Neutrophil (primary cell): ENCODE results near the gene RRBP1.
A peak's percentile ranks its signal among the peaks of the same experiment; 100 is the strongest.

Experiments used
- H3K27ac ChIP-seq: fragments of 200-600 bp; sonication (generic); 2 replicates; pipeline ENCODE4 v1.5.1; 2016; ENCODE audit warnings: mild to moderate bottlenecking, moderate library complexity
- H3K27me3 ChIP-seq: fragments of 200-600 bp; sonication (generic); 2 replicates; pipeline ENCODE4 v1.6.0; 2016; ENCODE audit warnings: mild to moderate bottlenecking
- H3K36me3 ChIP-seq: fragments of 200-600 bp; sonication (generic); 2 replicates; pipeline ENCODE4 v1.5.1; 2017
- H3K4me1 ChIP-seq, 2 experiments: fragments of 200-600 bp in 1 of 2; sonication (generic) in 1 of 2; 1 replicate in 1 of 2; 2 replicates in 1 of 2; pipeline versions ENCODE4 v1.5.1 to v1.6.1; 2013 to 2016; ENCODE audit warnings: low read depth in 1 of 2, low read length in 1 of 2, mild to moderate bottlenecking in 1 of 2, moderate library complexity in 1 of 2; ENCODE audit not compliant: control insufficient read depth in 1 of 2, insufficient read depth in 1 of 2
- H3K4me3 ChIP-seq, 2 experiments: fragments of 200-600 bp in 1 of 2; sonication (generic) in 1 of 2; 1 replicate in 1 of 2; 2 replicates in 1 of 2; pipeline ENCODE4 v1.5.1; 2013 to 2016; ENCODE audit warnings: low read depth in 1 of 2, low read length in 1 of 2, mild to moderate bottlenecking in 1 of 2, moderate library complexity in 1 of 2
- H3K9me3 ChIP-seq: fragments of 200-600 bp; sonication (generic); 2 replicates; pipeline ENCODE4 v1.5.1; 2016
- TF ChIP-seq, protein P1 (sequence below): fragments of 200-600 bp; sonication (generic); IDR thresholded peaks from 2 replicates; pipeline ENCODE4 v1.5.1; 2016; ENCODE audit warnings: antibody characterized with exemption

The RRBP1 gene

DNA sequence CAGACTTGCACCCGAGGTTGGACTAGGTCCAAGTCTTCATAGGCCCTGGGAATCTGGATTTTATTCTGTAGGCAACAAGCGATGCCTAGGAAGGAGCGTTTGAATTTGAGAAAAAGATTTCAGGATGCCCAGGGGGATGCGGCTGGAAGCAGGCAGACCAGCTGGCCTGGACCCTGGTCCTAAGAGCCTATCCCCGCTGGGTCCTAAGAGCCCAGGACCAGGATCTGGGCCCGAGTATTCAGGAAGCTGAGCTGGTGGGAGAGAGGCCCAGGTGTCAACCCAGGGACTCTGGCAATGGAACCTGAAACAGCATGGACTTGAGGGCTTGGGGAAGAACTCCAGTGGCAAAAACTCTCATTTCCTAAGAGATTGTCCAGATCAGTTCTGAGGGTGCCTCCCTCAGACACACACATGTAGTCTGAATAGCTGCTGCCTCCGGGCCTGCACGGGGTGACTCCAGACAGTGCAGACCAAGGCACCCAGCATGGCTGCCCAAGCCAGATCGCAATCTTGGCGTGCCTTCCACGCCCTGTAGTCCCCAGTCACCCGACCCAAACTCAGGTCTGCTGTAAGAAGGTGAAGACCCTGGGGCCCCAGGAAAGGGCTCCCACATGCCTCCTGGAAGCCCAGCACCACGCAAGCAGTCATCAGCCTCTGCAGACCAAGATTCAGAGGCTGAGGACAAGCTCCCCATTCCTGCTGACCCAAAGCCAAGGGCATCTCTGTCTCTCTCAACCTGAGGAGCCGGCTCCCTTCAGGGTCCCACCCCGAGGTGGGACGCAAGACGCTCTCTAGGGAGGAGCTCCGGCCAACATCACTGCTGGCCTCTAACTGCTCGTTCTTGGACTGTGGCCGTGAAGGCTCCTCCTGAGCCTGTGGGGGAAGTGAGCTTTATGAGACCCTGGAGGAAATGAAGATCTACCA, 34.4 kb downstream of the RRBP1 start:
- Histone ChIP-seq H3K27me3 (no peaks in the 10 kb centered on the region), H3K4me1 (peaks cover 39 to 46% of the 10 kb centered on the region in 2 experiments), H3K4me3 (no peak overlapping the region), H3K9me3 (no peaks in the 10 kb centered on the region), H3K27ac (peak overlapping the region; percentile 70), H3K36me3 (peaks cover 4% of the 10 kb centered on the region)
- TF ChIP-seq, protein P1, sequence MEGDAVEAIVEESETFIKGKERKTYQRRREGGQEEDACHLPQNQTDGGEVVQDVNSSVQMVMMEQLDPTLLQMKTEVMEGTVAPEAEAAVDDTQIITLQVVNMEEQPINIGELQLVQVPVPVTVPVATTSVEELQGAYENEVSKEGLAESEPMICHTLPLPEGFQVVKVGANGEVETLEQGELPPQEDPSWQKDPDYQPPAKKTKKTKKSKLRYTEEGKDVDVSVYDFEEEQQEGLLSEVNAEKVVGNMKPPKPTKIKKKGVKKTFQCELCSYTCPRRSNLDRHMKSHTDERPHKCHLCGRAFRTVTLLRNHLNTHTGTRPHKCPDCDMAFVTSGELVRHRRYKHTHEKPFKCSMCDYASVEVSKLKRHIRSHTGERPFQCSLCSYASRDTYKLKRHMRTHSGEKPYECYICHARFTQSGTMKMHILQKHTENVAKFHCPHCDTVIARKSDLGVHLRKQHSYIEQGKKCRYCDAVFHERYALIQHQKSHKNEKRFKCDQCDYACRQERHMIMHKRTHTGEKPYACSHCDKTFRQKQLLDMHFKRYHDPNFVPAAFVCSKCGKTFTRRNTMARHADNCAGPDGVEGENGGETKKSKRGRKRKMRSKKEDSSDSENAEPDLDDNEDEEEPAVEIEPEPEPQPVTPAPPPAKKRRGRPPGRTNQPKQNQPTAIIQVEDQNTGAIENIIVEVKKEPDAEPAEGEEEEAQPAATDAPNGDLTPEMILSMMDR: no peak

DNA sequence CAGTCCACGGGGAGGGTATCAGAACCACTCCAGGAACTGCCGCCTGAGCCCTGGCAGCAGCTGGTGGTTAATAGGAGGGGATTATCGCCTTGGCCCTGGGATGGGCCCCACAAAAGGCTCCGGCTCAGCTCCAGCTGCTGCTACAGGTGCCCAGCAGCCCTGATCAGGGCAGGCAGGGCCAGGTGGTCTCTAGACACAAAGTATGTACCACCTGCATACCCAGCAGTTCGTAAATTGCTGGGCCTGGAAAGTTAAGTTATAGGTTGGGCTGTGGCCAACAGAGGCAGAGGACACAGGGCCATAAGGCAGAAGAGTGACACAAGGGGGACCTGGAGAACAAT, 35.1 kb downstream of the RRBP1 start:
- Histone ChIP-seq H3K27ac (no peak overlapping the region), H3K9me3 (no peaks in the 10 kb centered on the region), H3K4me3 (no peak overlapping the region), H3K27me3 (no peaks in the 10 kb centered on the region), H3K4me1 (peaks cover 37 to 44% of the 10 kb centered on the region in 2 experiments), H3K36me3 (peaks cover 11% of the 10 kb centered on the region)
- TF ChIP-seq, protein P1: no peak

DNA sequence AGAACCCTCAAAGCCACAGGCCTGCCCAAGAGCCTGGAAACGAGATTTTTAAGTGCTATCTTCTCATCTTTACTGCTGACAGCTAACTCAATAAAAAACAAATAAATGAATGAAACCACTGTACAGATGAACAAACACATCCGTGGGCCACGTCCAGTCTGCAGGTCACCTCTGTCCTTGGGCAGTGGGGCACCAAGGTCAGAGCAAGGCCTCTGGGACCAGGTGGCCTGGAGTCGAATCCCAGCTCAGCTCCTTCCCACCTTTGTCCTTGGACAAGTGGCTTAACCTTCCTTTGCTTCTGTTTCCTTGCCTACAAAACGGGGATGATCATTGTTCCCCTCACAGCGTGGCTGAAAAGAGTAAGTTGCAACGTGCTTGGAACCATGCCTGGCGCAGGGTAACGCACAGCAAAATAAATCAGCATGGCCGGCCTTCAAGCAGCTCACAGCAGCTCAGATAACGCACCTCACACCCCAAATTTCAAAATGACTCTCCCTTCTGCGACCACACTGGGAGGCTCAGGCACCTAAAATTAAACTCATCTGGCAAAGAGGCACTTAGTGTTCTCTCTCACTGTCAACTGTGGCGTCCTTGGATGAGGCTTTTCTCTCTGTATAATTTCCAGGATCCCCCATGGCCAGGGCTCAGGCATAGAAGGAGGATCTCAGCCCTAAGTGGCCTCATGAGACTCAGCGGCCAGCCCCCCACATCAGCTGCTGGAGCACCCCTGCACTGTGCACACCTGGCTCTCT, 35.7 kb downstream of the RRBP1 start:
- Histone ChIP-seq H3K4me1 (peaks cover 31 to 39% of the 10 kb centered on the region in 2 experiments), H3K27ac (no peak overlapping the region), H3K9me3 (no peaks in the 10 kb centered on the region), H3K4me3 (no peak overlapping the region), H3K36me3 (peaks cover 17% of the 10 kb centered on the region), H3K27me3 (no peaks in the 10 kb centered on the region)
- TF ChIP-seq, protein P1: no peak

GRCh38 chr20:17645546-17646208, 36.4 kb downstream of the RRBP1 start:
- Histone ChIP-seq H3K27ac (no peak overlapping the region), H3K27me3 (no peaks in the 10 kb centered on the region), H3K36me3 (peaks cover 22% of the 10 kb centered on the region), H3K9me3 (no peaks in the 10 kb centered on the region), H3K4me1 (peaks cover 24 to 32% of the 10 kb centered on the region in 2 experiments), H3K4me3 (no peak overlapping the region)
- TF ChIP-seq, protein P1: no peak

- Histone ChIP-seq H3K4me3 (no peak overlapping the region), H3K9me3 (no peaks in the 10 kb centered on the region), H3K27ac (no peak overlapping the region), H3K36me3 (peaks cover 29% of the 10 kb centered on the region), H3K27me3 (no peaks in the 10 kb centered on the region), H3K4me1 (peaks cover 17 to 25% of the 10 kb centered on the region in 2 experiments)
- TF ChIP-seq, protein P1: no peak
Measured at GRCh38 chr20:17645010-17645409, 37.0 kb downstream of the RRBP1 start.
